ENCODE results near the gene SPP1. TPM values are rescaled to one million over a fixed set of nuclear protein-coding genes. Genes with fewer than 3 reads are reported as not detected.

SPP1 gene
- total and polyA plus RNA-seq, 9 of the 15 experiments (the other 6 are each of a cell fraction or from before 2014, with no cell fraction given): 0.10 to 0.64 TPM; not detected in 7

DNA sequence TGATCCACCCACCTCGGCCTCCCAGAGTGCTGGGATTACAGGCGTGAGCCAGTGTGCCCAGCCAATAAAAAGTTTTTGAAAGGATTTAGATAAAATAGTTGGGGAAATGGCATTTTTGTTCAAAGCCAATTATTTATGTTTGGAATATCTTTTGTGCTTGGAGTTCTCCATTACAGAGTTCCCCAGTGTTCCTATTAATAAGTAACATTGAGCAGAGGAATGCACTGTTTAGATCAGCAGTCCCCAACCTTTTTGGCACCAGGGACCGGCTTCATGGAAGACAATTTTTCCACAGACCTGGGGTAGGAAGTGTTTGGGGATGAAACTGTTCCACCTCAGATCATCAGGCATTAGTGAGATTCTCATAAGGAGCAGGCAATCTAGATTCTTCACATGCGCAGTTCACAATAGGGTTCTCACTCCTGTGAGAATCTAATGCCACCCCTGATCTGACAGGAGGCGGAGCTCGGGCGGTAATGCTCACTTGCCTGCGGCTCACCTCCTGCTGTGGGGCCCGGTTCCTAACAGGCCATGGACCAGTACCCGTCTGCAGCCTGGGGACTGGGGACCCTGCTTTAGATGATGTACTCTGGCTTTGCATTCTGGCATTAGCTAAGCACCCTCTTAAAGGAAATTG, 40.3 kb downstream of the SPP1 start:
- H3K36me3 ChIP-seq (ENCODE audit: control insufficient read depth, insufficient read depth, low read length): no peaks in the 10 kb centered on the region
- ChIA-PET CTCF (ENCODE audit: low intra/inter-chr PET ratio) (interaction anchor here (0.7 kb wide), 1 partner anchor 1038 kb away, joined by 3 read pairs; no protein-coding TSS in a partner anchor), POLR2A (interaction anchor here (0.7 kb wide), 1 partner anchor 154 kb away, joined by 3 read pairs; no protein-coding TSS in a partner anchor)
- no peaks in the 10 kb centered on the region for H4K20me1 ChIP-seq (replicated peaks; ENCODE audit: control insufficient read depth, insufficient read depth, low read length)
- H3K9me1 ChIP-seq (ENCODE audit: control insufficient read depth, insufficient read depth, low read length): no peaks in the 10 kb centered on the region
- FAIRE-seq (no peak), DNase-seq (ENCODE audit: extremely low read depth in 1 of 4, low spot score in 3 of 4) (no peak), ATAC-seq (no peak)
- H3K9ac ChIP-seq (ENCODE audit: insufficient read depth in 1 of 2, low read depth in 2 of 2, low read length in 2 of 2): no peak overlapping the region
- in situ Hi-C loops (cut with MboI) (no loop called here), intact Hi-C loops (cut with micrococcal nuclease) (no loop called here)
- peaks cover 0 to 6% of the 10 kb centered on the region in 2 experiments; a peak in 1 of 5 replicates for H3K27me3 ChIP-seq (ENCODE audit: control insufficient read depth in 2 of 2, insufficient read depth in 2 of 2, low read length in 2 of 2)
- H3K4me3 ChIP-seq: no peak overlapping the region
- H2AFZ ChIP-seq (ENCODE audit: low read depth, low read length): no peak overlapping the region
- H3K27ac ChIP-seq (ENCODE audit: extremely low read depth, low read depth, low read length): no peak overlapping the region
- H3K4me1 ChIP-seq (replicated peaks in 1 of 2; ENCODE audit: control insufficient read depth in 2 of 2, insufficient read depth in 2 of 2, low read length in 2 of 2): no peaks in the 10 kb centered on the region; a peak in 1 of 5 replicates
- no TSS peak for BruUV-seq (replicated peaks)
- 11% methylated on average over 10 of the region's 10 CpGs for WGBS (ENCODE audit: insufficient coverage, low coverage, missing lambda C conversion rate)
- no peak overlapping the region for H3K4me2 ChIP-seq (ENCODE audit: insufficient read depth, low read length)
- no peaks in the 10 kb centered on the region for H3K79me2 ChIP-seq (ENCODE audit: control insufficient read depth, insufficient read depth, low read length)
- no peaks in the 10 kb centered on the region for H3K9me3 ChIP-seq (replicated peaks; ENCODE audit: control insufficient read depth, insufficient read depth, low read depth, low read length)
- TF ChIP-seq MECOM (CRISPR knock-in tag; IDR thresholded peaks at IDR 0.05): no peak
- TF ChIP-seq RNF2 (IDR thresholded peaks at IDR 0.05): no peak
- TF ChIP-seq, protein P1, sequence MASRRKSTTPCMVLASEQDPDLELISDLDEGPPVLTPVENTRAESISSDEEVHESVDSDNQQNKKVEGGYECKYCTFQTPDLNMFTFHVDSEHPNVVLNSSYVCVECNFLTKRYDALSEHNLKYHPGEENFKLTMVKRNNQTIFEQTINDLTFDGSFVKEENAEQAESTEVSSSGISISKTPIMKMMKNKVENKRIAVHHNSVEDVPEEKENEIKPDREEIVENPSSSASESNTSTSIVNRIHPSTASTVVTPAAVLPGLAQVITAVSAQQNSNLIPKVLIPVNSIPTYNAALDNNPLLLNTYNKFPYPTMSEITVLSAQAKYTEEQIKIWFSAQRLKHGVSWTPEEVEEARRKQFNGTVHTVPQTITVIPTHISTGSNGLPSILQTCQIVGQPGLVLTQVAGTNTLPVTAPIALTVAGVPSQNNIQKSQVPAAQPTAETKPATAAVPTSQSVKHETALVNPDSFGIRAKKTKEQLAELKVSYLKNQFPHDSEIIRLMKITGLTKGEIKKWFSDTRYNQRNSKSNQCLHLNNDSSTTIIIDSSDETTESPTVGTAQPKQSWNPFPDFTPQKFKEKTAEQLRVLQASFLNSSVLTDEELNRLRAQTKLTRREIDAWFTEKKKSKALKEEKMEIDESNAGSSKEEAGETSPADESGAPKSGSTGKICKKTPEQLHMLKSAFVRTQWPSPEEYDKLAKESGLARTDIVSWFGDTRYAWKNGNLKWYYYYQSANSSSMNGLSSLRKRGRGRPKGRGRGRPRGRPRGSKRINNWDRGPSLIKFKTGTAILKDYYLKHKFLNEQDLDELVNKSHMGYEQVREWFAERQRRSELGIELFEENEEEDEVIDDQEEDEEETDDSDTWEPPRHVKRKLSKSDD (conservative IDR thresholded peaks at IDR 0.05; ENCODE audit: low read length): no peak
- TF ChIP-seq SRSF3 (IDR thresholded peaks at IDR 0.05; ENCODE audit: insufficient read depth, low read length): no peak
- no peak for TF ChIP-seq PYGO2 (tag; IDR thresholded peaks at IDR 0.05)
- no peak for TF ChIP-seq NBN (IDR thresholded peaks at IDR 0.05; ENCODE audit: low read depth)
- TF ChIP-seq, protein P2, sequence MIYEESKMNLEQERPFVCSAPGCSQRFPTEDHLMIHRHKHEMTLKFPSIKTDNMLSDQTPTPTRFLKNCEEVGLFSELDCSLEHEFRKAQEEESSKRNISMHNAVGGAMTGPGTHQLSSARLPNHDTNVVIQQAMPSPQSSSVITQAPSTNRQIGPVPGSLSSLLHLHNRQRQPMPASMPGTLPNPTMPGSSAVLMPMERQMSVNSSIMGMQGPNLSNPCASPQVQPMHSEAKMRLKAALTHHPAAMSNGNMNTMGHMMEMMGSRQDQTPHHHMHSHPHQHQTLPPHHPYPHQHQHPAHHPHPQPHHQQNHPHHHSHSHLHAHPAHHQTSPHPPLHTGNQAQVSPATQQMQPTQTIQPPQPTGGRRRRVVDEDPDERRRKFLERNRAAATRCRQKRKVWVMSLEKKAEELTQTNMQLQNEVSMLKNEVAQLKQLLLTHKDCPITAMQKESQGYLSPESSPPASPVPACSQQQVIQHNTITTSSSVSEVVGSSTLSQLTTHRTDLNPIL (CRISPR knock-in tag; IDR thresholded peaks at IDR 0.05): no peak
- no peak for TF ChIP-seq DEAF1 (CRISPR knock-in tag; IDR thresholded peaks at IDR 0.05)
- TF ChIP-seq ZKSCAN3 (CRISPR knock-in tag; IDR thresholded peaks at IDR 0.05): no peak
- no peak for TF ChIP-seq BMI1 (IDR thresholded peaks at IDR 0.05; ENCODE audit: low read length)
- TF ChIP-seq CBX8 (IDR thresholded peaks at IDR 0.05; ENCODE audit: borderline replicate concordance, extremely low read depth, low read depth, low read length, poor library complexity, severe bottlenecking): no peak
- no peak for TF ChIP-seq ZNF785 (CRISPR knock-in tag; IDR thresholded peaks at IDR 0.05)
- TF ChIP-seq ADNP (tag; IDR thresholded peaks at IDR 0.05): no peak
- TF ChIP-seq TARDBP (IDR thresholded peaks at IDR 0.05): no peak
- TF ChIP-seq, protein P3, sequence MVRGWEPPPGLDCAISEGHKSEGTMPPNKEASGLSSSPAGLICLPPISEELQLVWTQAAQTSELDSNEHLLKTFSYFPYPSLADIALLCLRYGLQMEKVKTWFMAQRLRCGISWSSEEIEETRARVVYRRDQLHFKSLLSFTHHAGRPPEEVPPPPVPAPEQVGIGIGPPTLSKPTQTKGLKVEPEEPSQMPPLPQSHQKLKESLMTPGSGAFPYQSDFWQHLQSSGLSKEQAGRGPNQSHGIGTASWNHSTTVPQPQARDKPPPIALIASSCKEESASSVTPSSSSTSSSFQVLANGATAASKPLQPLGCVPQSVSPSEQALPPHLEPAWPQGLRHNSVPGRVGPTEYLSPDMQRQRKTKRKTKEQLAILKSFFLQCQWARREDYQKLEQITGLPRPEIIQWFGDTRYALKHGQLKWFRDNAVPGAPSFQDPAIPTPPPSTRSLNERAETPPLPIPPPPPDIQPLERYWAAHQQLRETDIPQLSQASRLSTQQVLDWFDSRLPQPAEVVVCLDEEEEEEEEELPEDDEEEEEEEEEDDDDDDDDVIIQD (CRISPR knock-in tag; IDR thresholded peaks at IDR 0.05): no peak

All from K562 (cell line).